HG03442 (cell line): ENCODE results near the gene TAPT1.

Source experiments
- ATAC-seq: cut with Tn5 transposase; IDR thresholded peaks from one replicate; pipeline ENCODE4 v1.9.1; 2021; ENCODE audit warnings: mild to moderate bottlenecking, moderate library complexity; ENCODE audit not compliant: unreplicated experiment

Gene TAPT1

GRCh38 chr4:16248605-16249004 lies 22.3 kb upstream of the TAPT1 start:
- ATAC-seq: no peak

- no peak for ATAC-seq
These were observed 19.0 kb upstream of the TAPT1 start for GRCh38 chr4:16245241-16245640.

GRCh38 chr4:16243285-16243684 lies 17.0 kb upstream of the TAPT1 start:
- no peak for ATAC-seq

- ATAC-seq: no peak
These were observed 14.0 kb upstream of the TAPT1 start for GRCh38 chr4:16240300-16240699.

GRCh38 chr4:16239086-16239485 lies 12.8 kb upstream of the TAPT1 start:
- no peak for ATAC-seq

GRCh38 chr4:16238327-16238726 lies 12.1 kb upstream of the TAPT1 start:
- no peak for ATAC-seq

- no peak for ATAC-seq
These were observed 11.4 kb upstream of the TAPT1 start for GRCh38 chr4:16237715-16238114.

- no peak for ATAC-seq
These were observed 10.2 kb upstream of the TAPT1 start for GRCh38 chr4:16236402-16237023.

- no peak for ATAC-seq
These were observed 8.9 kb upstream of the TAPT1 start for GRCh38 chr4:16235209-16235608.

GRCh38 chr4:16233569-16234177 lies 7.4 kb upstream of the TAPT1 start:
- no peak for ATAC-seq

- no peak for ATAC-seq
These were observed 5.4 kb upstream of the TAPT1 start for GRCh38 chr4:16231570-16232245.

GRCh38 chr4:16230308-16230707 lies 4.0 kb upstream of the TAPT1 start:
- ATAC-seq: no peak

GRCh38 chr4:16229604-16230003 lies 3.3 kb upstream of the TAPT1 start:
- ATAC-seq: no peak

- ATAC-seq: peak; percentile 7
These were observed 1.2 kb upstream of the TAPT1 start for GRCh38 chr4:16227462-16227868.

GRCh38 chr4:16226816-16227461 lies 668 bp upstream of the TAPT1 start:
- ATAC-seq: peak; percentile 34

GRCh38 chr4:16225167-16225862 lies 956 bp downstream of the TAPT1 start:
- ATAC-seq: no peak

GRCh38 chr4:16224264-16225166 lies 1.8 kb downstream of the TAPT1 start:
- no peak for ATAC-seq

- ATAC-seq: no peak
These were observed 3.2 kb downstream of the TAPT1 start for GRCh38 chr4:16222957-16223527.

GRCh38 chr4:16218950-16219349 lies 7.3 kb downstream of the TAPT1 start:
- no peak for ATAC-seq
